Fibroblast of the aortic adventitia (primary cell): ENCODE measurements around the gene PLA2G4A. TPM values are rescaled to one million over a fixed set of nuclear protein-coding genes. Genes with fewer than 3 reads are reported as not detected.
A peak's percentile ranks its signal among the peaks of the same experiment; 100 is the strongest.

Source experiments
- DNase-seq: peaks from one replicate; pipeline ENCODE4 v3.0.0-alpha.2; 2010; ENCODE audit warnings: low read depth
- H3K4me3 ChIP-seq: 2 replicates; pipeline ENCODE4 v1.5.1; 2011; ENCODE audit warnings: low read depth, mild to moderate bottlenecking, control low read depth, low read length, moderate library complexity
- total RNA-seq: library from RNA; depleted of rRNA; stranded (reverse); fragments of >200 nt; gene quantifications from 2 replicates; pipeline ENCODE4 v1.2.3, GENCODE V29; 2012; ENCODE audit warnings: low replicate concordance
- TF ChIP-seq, protein P1 (sequence below): IDR thresholded peaks from 2 replicates; pipeline ENCODE4 v1.5.1; 2011; ENCODE audit warnings: mild to moderate bottlenecking, low read length, control low read depth, inconsistent platforms; ENCODE audit not compliant: insufficient read depth

Gene PLA2G4A
- total RNA-seq, 1 donor, result 74.7 TPM

GRCh38 chr1:186894415-186894814, 65.7 kb downstream of the PLA2G4A start:
- no peak overlapping the region for H3K4me3 ChIP-seq
- TF ChIP-seq, protein P1, sequence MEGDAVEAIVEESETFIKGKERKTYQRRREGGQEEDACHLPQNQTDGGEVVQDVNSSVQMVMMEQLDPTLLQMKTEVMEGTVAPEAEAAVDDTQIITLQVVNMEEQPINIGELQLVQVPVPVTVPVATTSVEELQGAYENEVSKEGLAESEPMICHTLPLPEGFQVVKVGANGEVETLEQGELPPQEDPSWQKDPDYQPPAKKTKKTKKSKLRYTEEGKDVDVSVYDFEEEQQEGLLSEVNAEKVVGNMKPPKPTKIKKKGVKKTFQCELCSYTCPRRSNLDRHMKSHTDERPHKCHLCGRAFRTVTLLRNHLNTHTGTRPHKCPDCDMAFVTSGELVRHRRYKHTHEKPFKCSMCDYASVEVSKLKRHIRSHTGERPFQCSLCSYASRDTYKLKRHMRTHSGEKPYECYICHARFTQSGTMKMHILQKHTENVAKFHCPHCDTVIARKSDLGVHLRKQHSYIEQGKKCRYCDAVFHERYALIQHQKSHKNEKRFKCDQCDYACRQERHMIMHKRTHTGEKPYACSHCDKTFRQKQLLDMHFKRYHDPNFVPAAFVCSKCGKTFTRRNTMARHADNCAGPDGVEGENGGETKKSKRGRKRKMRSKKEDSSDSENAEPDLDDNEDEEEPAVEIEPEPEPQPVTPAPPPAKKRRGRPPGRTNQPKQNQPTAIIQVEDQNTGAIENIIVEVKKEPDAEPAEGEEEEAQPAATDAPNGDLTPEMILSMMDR, result no peak
- DNase-seq, result peak; percentile 16

- no peak overlapping the region for H3K4me3 ChIP-seq
- peak; percentile 87 for DNase-seq
- TF ChIP-seq, protein P1, result no peak
These were observed 67.5 kb downstream of the PLA2G4A start for GRCh38 chr1:186896211-186896610.

DNA sequence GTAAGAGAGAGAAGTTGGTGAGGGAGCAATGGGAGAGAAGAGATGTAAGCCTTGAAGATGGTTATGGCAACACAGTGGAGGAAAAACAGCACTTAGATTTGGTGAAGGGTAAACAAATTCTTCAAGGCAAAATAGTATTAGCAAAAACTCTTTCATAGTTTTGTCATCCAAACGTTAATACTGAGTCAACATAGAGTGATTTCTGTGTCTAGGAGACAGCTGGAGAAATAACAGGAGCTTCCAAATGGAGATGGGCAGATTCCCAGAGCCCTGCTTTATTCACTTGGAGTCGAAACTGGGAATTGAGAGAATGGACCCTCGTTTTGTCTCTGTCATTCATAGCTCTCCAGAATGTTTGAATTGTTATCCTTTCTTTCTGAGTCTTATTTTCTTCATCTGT, 68.3 kb downstream of the PLA2G4A start:
- DNase-seq, result peak; percentile 34
- no peak overlapping the region for H3K4me3 ChIP-seq
- TF ChIP-seq, protein P1, result no peak

DNA sequence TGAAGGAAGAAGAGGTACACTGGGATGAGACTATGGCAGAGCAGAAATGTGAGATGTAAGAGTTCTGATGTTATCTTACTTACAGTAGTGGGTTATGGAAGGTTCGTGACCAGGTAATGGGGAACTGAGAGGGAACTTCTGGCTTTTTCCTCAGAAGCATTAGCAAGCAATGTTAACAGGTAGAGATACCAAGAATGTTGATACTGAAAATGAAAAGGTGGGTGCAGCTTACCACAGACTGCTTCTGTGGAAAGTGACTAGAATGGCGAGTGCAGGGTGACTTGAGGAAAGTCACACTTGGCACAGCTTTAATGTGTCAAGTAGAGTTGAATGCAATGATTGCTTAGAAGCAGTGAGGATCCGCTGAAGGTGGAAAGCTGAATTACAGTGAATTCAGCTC, 70.8 kb downstream of the PLA2G4A start:
- no peak for DNase-seq
- H3K4me3 ChIP-seq, result no peak overlapping the region
- TF ChIP-seq, protein P1, result no peak

DNA sequence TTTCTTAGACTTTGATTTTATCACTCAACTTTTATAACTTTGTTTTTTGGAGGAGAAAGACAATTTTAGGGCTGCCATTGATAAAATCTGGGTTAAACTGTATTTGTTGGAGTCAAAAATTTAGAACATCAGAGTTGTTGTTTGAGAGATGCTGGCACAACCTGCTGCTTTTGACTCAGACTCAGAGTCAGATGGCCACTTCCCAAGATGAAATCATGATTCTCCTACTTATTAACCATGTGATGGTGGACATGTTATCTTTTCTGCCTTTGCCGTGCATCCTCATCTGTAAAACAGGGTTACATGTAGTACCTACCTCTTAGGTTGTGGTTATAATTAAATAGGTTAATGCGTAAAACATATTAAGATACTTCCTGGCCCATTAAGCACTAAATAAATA, 71.2 kb downstream of the PLA2G4A start:
- H3K4me3 ChIP-seq, result no peak overlapping the region
- TF ChIP-seq, protein P1, result no peak
- peak; percentile 63 for DNase-seq

DNA sequence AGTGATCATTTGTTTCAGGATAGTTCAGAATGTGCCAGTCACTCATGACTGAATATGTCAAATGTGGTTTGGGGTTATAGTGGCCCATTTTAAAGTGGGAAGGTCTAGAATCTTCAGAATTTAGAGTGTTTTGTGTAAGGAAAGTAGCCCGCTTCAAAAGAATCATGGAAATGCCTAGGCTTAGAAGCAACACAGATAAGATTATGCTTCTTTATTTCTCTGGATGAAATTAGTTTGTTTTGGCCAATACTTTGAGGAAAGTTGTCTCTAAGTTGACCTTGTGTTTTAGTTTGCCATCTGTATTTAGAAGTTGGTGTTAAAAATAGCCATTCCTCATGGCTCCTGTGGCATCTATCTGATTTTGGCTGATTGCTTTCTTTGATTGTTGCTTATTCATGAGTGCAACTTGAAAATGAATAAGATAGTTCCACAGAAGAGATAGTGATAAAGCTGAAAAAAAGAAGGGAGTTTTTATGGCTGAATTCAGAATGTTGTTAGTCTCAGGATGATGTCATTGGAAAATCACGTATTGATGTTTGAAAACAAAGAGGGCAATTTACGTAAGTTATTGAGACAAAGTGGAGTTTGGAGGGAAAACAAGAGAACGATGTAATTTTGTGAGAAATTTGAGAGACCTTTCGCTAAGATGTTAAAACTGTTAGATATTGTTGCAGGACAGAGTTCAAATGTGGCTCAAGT, 71.9 kb downstream of the PLA2G4A start:
- TF ChIP-seq, protein P1, result no peak
- H3K4me3 ChIP-seq, result no peak overlapping the region
- peak; percentile 62 for DNase-seq

GRCh38 chr1:186901631-186902030, 72.9 kb downstream of the PLA2G4A start:
- DNase-seq, result no peak
- TF ChIP-seq, protein P1, result no peak
- H3K4me3 ChIP-seq, result no peak overlapping the region
